Trophoblast cell (in vitro differentiated cells and primary cell): ENCODE data around the gene AHNAK.

Source experiments
- DNase-seq, 2 donors: peaks; one replicate each; pipeline ENCODE4 v3.0.0-alpha.2; 2016
- H2AFZ ChIP-seq: 2 replicates; pipeline ENCODE4 v1.6.1; 2013; ENCODE audit warnings: low read length, moderate library complexity, mild to moderate bottlenecking; ENCODE audit not compliant: insufficient read depth, poor library complexity
- H2AK5ac ChIP-seq: 2 replicates; pipeline ENCODE4 v1.6.1; 2013; ENCODE audit warnings: mild to moderate bottlenecking, low read length
- H2BK120ac ChIP-seq: 2 replicates; pipeline ENCODE4 v1.6.1; 2013; ENCODE audit warnings: low read length, mild to moderate bottlenecking, moderate library complexity; ENCODE audit not compliant: insufficient read depth, poor library complexity
- H2BK12ac ChIP-seq: 2 replicates; pipeline ENCODE4 v1.6.1; 2013; ENCODE audit warnings: mild to moderate bottlenecking, low read length, moderate library complexity
- H2BK5ac ChIP-seq: 2 replicates; pipeline ENCODE4 v1.6.1; 2013; ENCODE audit warnings: low read length, low read depth, moderate library complexity, mild to moderate bottlenecking; ENCODE audit not compliant: poor library complexity
- H3K14ac ChIP-seq: 2 replicates; pipeline ENCODE4 v1.6.1; 2013; ENCODE audit warnings: mild to moderate bottlenecking, low read length
- H3K18ac ChIP-seq: 2 replicates; pipeline ENCODE4 v1.6.1; 2013; ENCODE audit warnings: mild to moderate bottlenecking, low read length
- H3K23ac ChIP-seq: 2 replicates; pipeline ENCODE4 v1.6.1; 2013; ENCODE audit warnings: low read length
- H3K27ac ChIP-seq: 2 replicates; pipeline ENCODE4 v1.5.1; 2013; ENCODE audit warnings: low read depth, mild to moderate bottlenecking, inconsistent platforms, low read length, moderate library complexity
- H3K27me3 ChIP-seq: 2 replicates; pipeline ENCODE4 v1.6.1; 2013; ENCODE audit warnings: inconsistent platforms, mild to moderate bottlenecking, low read length, moderate library complexity; ENCODE audit not compliant: insufficient read depth
- H3K36me3 ChIP-seq, 2 experiments: 1 replicate in 1 of 2; 2 replicates in 1 of 2; pipeline ENCODE4 v1.6.1; 2013; ENCODE audit warnings: low read length in 2 of 2, mild to moderate bottlenecking in 2 of 2, moderate library complexity in 1 of 2; ENCODE audit not compliant: insufficient read depth in 2 of 2, control insufficient read depth in 1 of 2
- H3K4ac ChIP-seq: 2 replicates; pipeline ENCODE4 v1.6.1; 2013; ENCODE audit warnings: low read depth, mild to moderate bottlenecking, low read length, moderate library complexity
- H3K4me1 ChIP-seq, 2 experiments: 1 replicate in 1 of 2; 2 replicates in 1 of 2; pipeline ENCODE4 v1.6.1; 2013; ENCODE audit warnings: low read length in 2 of 2, mild to moderate bottlenecking in 2 of 2, moderate library complexity in 1 of 2; ENCODE audit not compliant: insufficient read depth in 2 of 2, control insufficient read depth in 1 of 2
- H3K4me2 ChIP-seq: 2 replicates; pipeline ENCODE4 v1.6.1; 2013; ENCODE audit warnings: inconsistent platforms, mild to moderate bottlenecking, low read length, moderate library complexity
- H3K4me3 ChIP-seq: 2 replicates; pipeline ENCODE4 v1.5.1; 2013; ENCODE audit warnings: mild to moderate bottlenecking, low read depth, low read length, inconsistent platforms
- H3K79me1 ChIP-seq: one replicate; pipeline ENCODE4 v1.6.1; 2013; ENCODE audit warnings: low read length
- H3K79me2 ChIP-seq: 2 replicates; pipeline ENCODE4 v1.6.1; 2013; ENCODE audit warnings: low read length, mild to moderate bottlenecking; ENCODE audit not compliant: control insufficient read depth, insufficient read depth, poor library complexity
- H3K9ac ChIP-seq: 2 replicates; pipeline ENCODE4 v1.6.1; 2013; ENCODE audit warnings: mild to moderate bottlenecking, low read length
- H3K9me3 ChIP-seq: 2 replicates; pipeline ENCODE4 v1.6.1; 2013; ENCODE audit warnings: low read depth, mild to moderate bottlenecking, control low read depth, inconsistent platforms, low read length; ENCODE audit not compliant: insufficient read depth
- H4K12ac ChIP-seq: 2 replicates; pipeline ENCODE4 v1.6.1; 2013; ENCODE audit warnings: low read depth, mild to moderate bottlenecking, low read length, moderate library complexity
- H4K8ac ChIP-seq: 2 replicates; pipeline ENCODE4 v1.6.1; 2013; ENCODE audit warnings: low read depth, mild to moderate bottlenecking, low read length, moderate library complexity
- H4K91ac ChIP-seq: one replicate; pipeline ENCODE4 v1.6.1; 2013; ENCODE audit warnings: low read depth, mild to moderate bottlenecking, low read length, moderate library complexity
- WGBS: extraction: QIAGEN DNeasy Blood & Tissue Kit; methylation state at CpG from one replicate; pipeline ENCODE4 v1.1.7; 2013; ENCODE audit warnings: missing lambda C conversion rate; ENCODE audit not compliant: insufficient read length, insufficient coverage; ENCODE audit errors: extremely low coverage; 5-methylcytosine and 5-hydroxymethylcytosine counted together

Gene AHNAK

GRCh38 chr11:62505440-62506091, 41.0 kb downstream of the AHNAK start:
- H3K14ac ChIP-seq: peak overlapping the region; percentile 63
- H3K4me1 ChIP-seq: peaks cover 21 to 34% of the 10 kb centered on the region in 2 experiments
- no peak for DNase-seq
- no peaks in the 10 kb centered on the region for H3K9me3 ChIP-seq
- H3K27ac ChIP-seq: peak overlapping the region; percentile 77
- H3K9ac ChIP-seq: no peak overlapping the region
- peak overlapping the region; percentile 14 for H3K4me2 ChIP-seq
- whole genome bisulfite sequencing: no CpG with 5 or more reads among the region's 30 CpGs
- peaks cover 48% of the 10 kb centered on the region for H3K79me1 ChIP-seq
- H2BK120ac ChIP-seq: peak overlapping the region; percentile 87
- peaks cover 6% of the 10 kb centered on the region for H3K79me2 ChIP-seq
- H2BK5ac ChIP-seq: peak overlapping the region; percentile 89
- H4K12ac ChIP-seq: peak overlapping the region; percentile 65
- no peaks in the 10 kb centered on the region for H3K27me3 ChIP-seq
- no peak overlapping the region for H3K4me3 ChIP-seq
- H4K91ac ChIP-seq: peak overlapping the region; percentile 86
- H2BK12ac ChIP-seq: peak overlapping the region; percentile 70
- peak overlapping the region; percentile 55 for H3K18ac ChIP-seq
- H2AK5ac ChIP-seq: peak overlapping the region; percentile 36
- no peak overlapping the region for H3K23ac ChIP-seq
- peak overlapping the region; percentile 15 for H2AFZ ChIP-seq
- H4K8ac ChIP-seq: peak overlapping the region; percentile 58
- no peaks in the 10 kb centered on the region for H3K36me3 ChIP-seq
- peak overlapping the region; percentile 69 for H3K4ac ChIP-seq

- H3K4me1 ChIP-seq: peaks cover 21 to 37% of the 10 kb centered on the region in 2 experiments
- H3K18ac ChIP-seq: peak overlapping the region; percentile 55
Measured at GRCh38 chr11:62505059-62505439, 41.6 kb downstream of the AHNAK start.

GRCh38 chr11:62504158-62504973, 42.2 kb downstream of the AHNAK start:
- Histone ChIP-seq H3K23ac (no peak overlapping the region), H3K36me3 (no peaks in the 10 kb centered on the region), H3K27ac (peak overlapping the region; percentile 77), H3K27me3 (no peaks in the 10 kb centered on the region), H4K12ac (no peak overlapping the region), H3K14ac (no peak overlapping the region), H2AFZ (no peak overlapping the region), H2BK5ac (peak overlapping the region; percentile 89), H4K91ac (peak overlapping the region; percentile 86), H3K9ac (no peak overlapping the region), H3K4me1 (peaks cover 27 to 44% of the 10 kb centered on the region in 2 experiments), H2BK120ac (peak overlapping the region; percentile 87), H3K79me1 (peaks cover 50% of the 10 kb centered on the region), H2AK5ac (no peak overlapping the region), H3K4me3 (no peak overlapping the region), H4K8ac (no peak overlapping the region), H3K18ac (no peak overlapping the region), H3K4ac (no peak overlapping the region), H3K9me3 (no peaks in the 10 kb centered on the region), H3K4me2 (peak overlapping the region; percentile 20), H3K79me2 (peaks cover 6% of the 10 kb centered on the region), H2BK12ac (peak overlapping the region; percentile 61)
- peak; percentile 90 to 97 for DNase-seq
- no CpG with 5 or more reads among the region's 15 CpGs for WGBS

More at GRCh38 chr11:62505059-62505439, 41.6 kb downstream of the AHNAK start:
- Histone ChIP-seq H3K36me3 (no peaks in the 10 kb centered on the region), H3K9ac (peak overlapping the region; percentile 8), H2BK12ac (peak overlapping the region; percentile 61), H3K79me1 (peaks cover 48% of the 10 kb centered on the region), H4K8ac (peak overlapping the region; percentile 51), H2AFZ (peak overlapping the region; percentile 15), H3K9me3 (no peaks in the 10 kb centered on the region), H3K4ac (peak overlapping the region; percentile 3), H4K12ac (peak overlapping the region; percentile 65), H2BK120ac (peak overlapping the region; percentile 87), H3K27me3 (no peaks in the 10 kb centered on the region), H3K4me2 (peak overlapping the region; percentile 14), H3K14ac (peak overlapping the region; percentile 63), H3K23ac (no peak overlapping the region), H3K79me2 (peaks cover 6% of the 10 kb centered on the region), H2BK5ac (peak overlapping the region; percentile 89), H2AK5ac (peak overlapping the region; percentile 36), H4K91ac (peak overlapping the region; percentile 86), H3K27ac (peak overlapping the region; percentile 77), H3K4me3 (no peak overlapping the region)
- WGBS: no CpG with 5 or more reads among the region's 12 CpGs
- DNase-seq: peak in 1 of 2 donors; percentile 35

GRCh38 chr11:62502030-62502730, 44.4 kb downstream of the AHNAK start:
- peak overlapping the region; percentile 59 for H4K8ac ChIP-seq
- no peaks in the 10 kb centered on the region for H3K36me3 ChIP-seq
- H3K4me2 ChIP-seq: no peak overlapping the region
- peak overlapping the region; percentile 84 for H2BK120ac ChIP-seq
- no peak overlapping the region for H3K23ac ChIP-seq
- peaks cover 37% of the 10 kb centered on the region for H3K79me1 ChIP-seq
- no peaks in the 10 kb centered on the region for H3K9me3 ChIP-seq
- no CpG with 5 or more reads among the region's 10 CpGs for WGBS
- peak overlapping the region; percentile 64 for H3K14ac ChIP-seq
- H3K27ac ChIP-seq: no peak overlapping the region
- H3K18ac ChIP-seq: peak overlapping the region; percentile 67
- H4K91ac ChIP-seq: peak overlapping the region; percentile 79
- no peaks in the 10 kb centered on the region for H3K27me3 ChIP-seq
- no peak for DNase-seq
- H3K4ac ChIP-seq: peak overlapping the region; percentile 4
- H3K4me3 ChIP-seq: no peak overlapping the region
- H4K12ac ChIP-seq: no peak overlapping the region
- H2BK5ac ChIP-seq: peak overlapping the region; percentile 33
- H3K4me1 ChIP-seq: peaks cover 26 to 39% of the 10 kb centered on the region in 2 experiments
- H2BK12ac ChIP-seq: peak overlapping the region; percentile 92
- no peak overlapping the region for H3K9ac ChIP-seq
- peaks cover 6% of the 10 kb centered on the region for H3K79me2 ChIP-seq
- H2AK5ac ChIP-seq: peak overlapping the region; percentile 91
- peak overlapping the region; percentile 25 for H2AFZ ChIP-seq
